ENCODE results near the gene XAF1.
"Not testable (repeated sequence)": the region's sequence is repeated elsewhere in the genome, so short reads cannot be mapped to it uniquely, and the experiment has no call there.

Gene XAF1

GRCh38 chr17:6800422-6801027 is 44.7 kb downstream of the XAF1 start:
- H3K27me3 Mint-ChIP-seq (ENCODE audit: low read depth), result peaks cover 4% of the 10 kb centered on the region
- no peaks in the 10 kb centered on the region for H3K9me3 Mint-ChIP-seq
- no peaks in the 10 kb centered on the region for H3K4me1 Mint-ChIP-seq (ENCODE audit: low read depth)
- no peak overlapping the region for H3K27ac Mint-ChIP-seq
- no peaks in the 10 kb centered on the region for H3K36me3 Mint-ChIP-seq (ENCODE audit: low read depth)
- no peak overlapping the region for H3K4me3 Mint-ChIP-seq

GRCh38 chr17:6811510-6811909 is 55.7 kb downstream of the XAF1 start:
- no peak overlapping the region for H3K4me3 Mint-ChIP-seq
- H3K4me1 Mint-ChIP-seq (ENCODE audit: low read depth), result no peaks in the 10 kb centered on the region
- H3K36me3 Mint-ChIP-seq (ENCODE audit: low read depth), result no peaks in the 10 kb centered on the region
- peaks cover 10% of the 10 kb centered on the region for H3K27me3 Mint-ChIP-seq (ENCODE audit: low read depth)
- no peaks in the 10 kb centered on the region for H3K9me3 Mint-ChIP-seq
- no peak overlapping the region for H3K27ac Mint-ChIP-seq

- Mint-ChIP-seq H3K27me3 (ENCODE audit: low read depth) (peaks cover 10% of the 10 kb centered on the region), H3K27ac (no peak overlapping the region), H3K9me3 (no peaks in the 10 kb centered on the region), H3K4me1 (ENCODE audit: low read depth) (no peaks in the 10 kb centered on the region), H3K36me3 (ENCODE audit: low read depth) (no peaks in the 10 kb centered on the region), H3K4me3 (no peak overlapping the region)
Observed at GRCh38 chr17:6812295-6812694, 56.4 kb downstream of the XAF1 start.

- H3K4me1 Mint-ChIP-seq (ENCODE audit: low read depth), result no peaks in the 10 kb centered on the region
- no peaks in the 10 kb centered on the region for H3K36me3 Mint-ChIP-seq (ENCODE audit: low read depth)
- peaks cover 28% of the 10 kb centered on the region for H3K27me3 Mint-ChIP-seq (ENCODE audit: low read depth)
- no peaks in the 10 kb centered on the region for H3K9me3 Mint-ChIP-seq
- no peak overlapping the region for H3K27ac Mint-ChIP-seq
- no peak overlapping the region for H3K4me3 Mint-ChIP-seq
Observed at GRCh38 chr17:6815775-6816174, 59.9 kb downstream of the XAF1 start.

GRCh38 chr17:6816368-6816767 is 60.5 kb downstream of the XAF1 start:
- H3K4me3 Mint-ChIP-seq; H3K36me3 Mint-ChIP-seq (ENCODE audit: low read depth); H3K4me1 Mint-ChIP-seq (ENCODE audit: low read depth); H3K9me3 Mint-ChIP-seq; H3K27ac Mint-ChIP-seq: not testable (repeated sequence)
- H3K27me3 Mint-ChIP-seq (ENCODE audit: low read depth), result peaks cover 31% of the 10 kb centered on the region

- H3K27ac Mint-ChIP-seq, result no peak overlapping the region
- H3K4me1 Mint-ChIP-seq (ENCODE audit: low read depth), result no peaks in the 10 kb centered on the region
Observed at GRCh38 chr17:6818938-6819337, 63.1 kb downstream of the XAF1 start.

GRCh38 chr17:6823011-6823442 is 67.2 kb downstream of the XAF1 start:
- Mint-ChIP-seq H3K4me1 (ENCODE audit: low read depth) (no peaks in the 10 kb centered on the region), H3K9me3 (no peaks in the 10 kb centered on the region), H3K27ac (no peak overlapping the region), H3K27me3 (ENCODE audit: low read depth) (peaks cover 51% of the 10 kb centered on the region), H3K36me3 (ENCODE audit: low read depth) (no peaks in the 10 kb centered on the region), H3K4me3 (no peak overlapping the region)

More at GRCh38 chr17:6818938-6819337, 63.1 kb downstream of the XAF1 start:
- H3K4me3 Mint-ChIP-seq, result no peak overlapping the region
- H3K27me3 Mint-ChIP-seq (ENCODE audit: low read depth), result peaks cover 38% of the 10 kb centered on the region
- no peaks in the 10 kb centered on the region for H3K9me3 Mint-ChIP-seq
- H3K36me3 Mint-ChIP-seq (ENCODE audit: low read depth), result no peaks in the 10 kb centered on the region

All from T-helper 1 cell treated with Interleukin-12 subunit alpha and Interleukin-12 subunit beta and Interleukin-4 antibody, amounts not matched to agents 30 μg/mL and 1 μg/mL, for 36 hours (primary cell).